Caco-2 (cell line): Measurements from ENCODE around the gene FUZ. TPM values are rescaled to one million over a fixed set of nuclear protein-coding genes. Genes with fewer than 3 reads are reported as not detected.

ENCODE experiments used
- BruUV-seq: library from RNA; stranded (reverse); fragments of 400-500 nt; replicated peaks from 2 replicates; lab custom pipeline; 2021; lab: Mats Ljungman, UMichigan
- CTCF ChIA-PET: fragments of 300-600 bp; sonication (Branson Sonifier 250); formaldehyde crosslinking; loops from one replicate; lab custom pipeline; 2022; ENCODE audit warnings: antibody characterized with exemption; lab: Charles Lee
- POLR2A ChIA-PET: fragments of 300-600 bp; sonication (Branson Sonifier 250); formaldehyde crosslinking; loops from one replicate; lab custom pipeline; 2022; ENCODE audit warnings: antibody characterized with exemption; lab: Charles Lee
- DNase-seq, 2 experiments: peaks; one replicate each; pipeline versions ENCODE4 v3.0.0 to v3.0.0-alpha.2; 2020 to 2022
- H3K27me3 ChIP-seq: replicated peaks from 2 replicates; pipeline ENCODE4 v1.6.0; 2011; ENCODE audit warnings: low read length; ENCODE audit not compliant: control insufficient read depth, insufficient read depth
- H3K36me3 ChIP-seq: 2 replicates; pipeline ENCODE4 v1.5.1; 2011; ENCODE audit warnings: low read length; ENCODE audit not compliant: control insufficient read depth, insufficient read depth
- H3K4me1 ChIP-seq: fragments of 250-450 bp; sonication (Bioruptor Pico); 2 replicates; pipeline ENCODE4 v1.5.1; 2020; ENCODE audit warnings: mild to moderate bottlenecking
- H3K4me3 ChIP-seq: 2 replicates; pipeline ENCODE4 v1.5.1; 2011; ENCODE audit warnings: low read depth, mild to moderate bottlenecking, control low read depth, low read length
- H3K9me3 ChIP-seq: fragments of 250-450 bp; sonication (Bioruptor Pico); 2 replicates; pipeline ENCODE4 v1.5.1; 2020; ENCODE audit warnings: mild to moderate bottlenecking, moderate library complexity
- H3K27ac Mint-ChIP-seq: one replicate; pipeline ENCODE4 v1.8.0; 2022; ENCODE audit warnings: mixed read lengths; ENCODE audit not compliant: unreplicated experiment
- H3K27me3 Mint-ChIP-seq: one replicate; pipeline ENCODE4 v1.8.0; 2022; ENCODE audit warnings: mixed read lengths; ENCODE audit not compliant: insufficient read depth, unreplicated experiment
- H3K36me3 Mint-ChIP-seq: one replicate; pipeline ENCODE4 v1.8.0; 2022; ENCODE audit warnings: mild to moderate bottlenecking, mixed read lengths; ENCODE audit not compliant: insufficient read depth, unreplicated experiment
- H3K4me1 Mint-ChIP-seq: one replicate; pipeline ENCODE4 v1.8.0; 2022; ENCODE audit warnings: low read depth, mixed read lengths; ENCODE audit not compliant: unreplicated experiment
- H3K4me3 Mint-ChIP-seq: one replicate; pipeline ENCODE4 v1.8.0; 2022; ENCODE audit warnings: mild to moderate bottlenecking, moderate library complexity, mixed read lengths; ENCODE audit not compliant: unreplicated experiment
- H3K9me3 Mint-ChIP-seq: one replicate; pipeline ENCODE4 v1.8.0; 2022; ENCODE audit warnings: mixed read lengths; ENCODE audit not compliant: unreplicated experiment
- CTCF ChIP-seq, 2 experiments: fragments of 200-600 bp in 1 of 2; IDR thresholded peaks; 1 replicate in 1 of 2; 2 replicates in 1 of 2; pipeline versions ENCODE4 v1.5.1 to v1.8.0; 2011 to 2022; ENCODE audit warnings: antibody characterized with exemption in 1 of 2, control low read depth in 1 of 2, inconsistent platforms in 1 of 2, low read depth in 1 of 2, low read length in 1 of 2, mild to moderate bottlenecking in 1 of 2, moderate library complexity in 1 of 2; ENCODE audit not compliant: insufficient read depth in 1 of 2, severe bottlenecking in 1 of 2, unreplicated experiment in 1 of 2
- intact Hi-C: fragments of 100-400 bp; cut with micrococcal nuclease; formaldehyde crosslinking; loops from one replicate; pipeline ENCODE4 v1.10.0; 2022; ENCODE audit not compliant: unreplicated experiment
- total RNA-seq: library from RNA; stranded (reverse); gene quantifications from 2 replicates; pipeline ENCODE4 v1.2.3, GENCODE V29; 2022

Gene FUZ
- total RNA-seq, 1 experiment from 2014 or later = 0.75 TPM

- POLR2A ChIA-PET = interaction anchor here (1.1 kb wide), 1 partner anchor 22 kb away, joined by 3 read pairs; the partner anchor contains the start of genes AKT1S1 and TBC1D17
- Mint-ChIP-seq H3K9me3 (no peaks in the 10 kb centered on the region), H3K4me1 (peaks cover 10% of the 10 kb centered on the region), H3K4me3 (peak overlapping the region; percentile 40), H3K27me3 (no peaks in the 10 kb centered on the region), H3K27ac (peak overlapping the region; percentile 37), H3K36me3 (peaks cover 80% of the 10 kb centered on the region)
- TF ChIP-seq CTCF (IDR thresholded peaks at IDR 0.05; ENCODE audit: insufficient read depth in 1 of 2, low read depth in 1 of 2, low read length in 1 of 2, severe bottlenecking in 1 of 2, unreplicated experiment in 1 of 2) = no peak
- Histone ChIP-seq H3K27me3 (no peaks in the 10 kb centered on the region), H3K9me3 (no peaks in the 10 kb centered on the region), H3K4me3 (no peak overlapping the region), H3K4me1 (peaks cover 9% of the 10 kb centered on the region; the same call in 1 of the 2 replicates), H3K36me3 (peaks cover 13% of the 10 kb centered on the region)
- CTCF ChIA-PET = no interaction called here
- no peak for DNase-seq
- BruUV-seq = no TSS peak
- intact Hi-C loops = no loop called here
Measured at GRCh38 chr19:49855277-49855675, 42.2 kb upstream of the FUZ start.

GRCh38 chr19:49854378-49855263 is 41.5 kb upstream of the FUZ start:
- POLR2A ChIA-PET = interaction anchor here (1.1 kb wide), 1 partner anchor 22 kb away, joined by 3 read pairs; the partner anchor contains the start of genes AKT1S1 and TBC1D17
- Mint-ChIP-seq H3K4me3 (no peak overlapping the region), H3K4me1 (peaks cover 17% of the 10 kb centered on the region), H3K36me3 (peaks cover 80% of the 10 kb centered on the region), H3K9me3 (peaks cover 6% of the 10 kb centered on the region), H3K27me3 (no peaks in the 10 kb centered on the region), H3K27ac (peak overlapping the region; percentile 37)
- no TSS peak for BruUV-seq
- intact Hi-C loops = loop anchor here (5.0 kb wide), 2 partner anchors 37 to 87 kb away; partner anchors contain the start of genes AP2A1 and MED25
- no peaks in the 10 kb centered on the region for H3K9me3 ChIP-seq
- H3K4me3 ChIP-seq = no peak overlapping the region
- TF ChIP-seq CTCF (IDR thresholded peaks at IDR 0.05; ENCODE audit: insufficient read depth in 1 of 2, low read depth in 1 of 2, low read length in 1 of 2, severe bottlenecking in 1 of 2, unreplicated experiment in 1 of 2) = no peak
- CTCF ChIA-PET = no interaction called here
- no peaks in the 10 kb centered on the region for H3K27me3 ChIP-seq
- peaks cover 10% of the 10 kb centered on the region for H3K36me3 ChIP-seq
- H3K4me1 ChIP-seq = peaks cover 14% of the 10 kb centered on the region
- DNase-seq = no peak

GRCh38 chr19:49853852-49854377 is 40.8 kb upstream of the FUZ start:
- Mint-ChIP-seq H3K4me1 (peaks cover 17% of the 10 kb centered on the region), H3K27ac (no peak overlapping the region), H3K27me3 (no peaks in the 10 kb centered on the region), H3K4me3 (peak overlapping the region; percentile 82), H3K9me3 (peaks cover 13% of the 10 kb centered on the region), H3K36me3 (peaks cover 80% of the 10 kb centered on the region)
- BruUV-seq = no TSS peak
- Histone ChIP-seq H3K36me3 (peaks cover 10% of the 10 kb centered on the region), H3K9me3 (no peaks in the 10 kb centered on the region), H3K4me3 (no peak overlapping the region), H3K4me1 (peaks cover 14% of the 10 kb centered on the region), H3K27me3 (no peaks in the 10 kb centered on the region)
- no peak for DNase-seq
- intact Hi-C loops = loop anchor here (5.0 kb wide), 2 partner anchors 37 to 87 kb away; partner anchors contain the start of genes AP2A1 and MED25
- TF ChIP-seq CTCF (IDR thresholded peaks at IDR 0.05; ENCODE audit: insufficient read depth in 1 of 2, low read depth in 1 of 2, low read length in 1 of 2, severe bottlenecking in 1 of 2, unreplicated experiment in 1 of 2) = no peak
- POLR2A ChIA-PET = interaction anchor here (1.1 kb wide), 1 partner anchor 23 kb away, joined by 3 read pairs; the partner anchor contains the start of genes AKT1S1 and TBC1D17
- CTCF ChIA-PET = no interaction called here
